GM11168 (cell line): ENCODE data around the gene CLDN2.
"Not testable (repeated sequence)": the region's sequence is repeated elsewhere in the genome, so short reads cannot be mapped to it uniquely, and the experiment has no call there.

Source experiments
- in situ Hi-C: fragments of 300-500 bp; cut with MboI; formaldehyde crosslinking; loops from one replicate; pipeline ENCODE4 v1.12.0; 2022; ENCODE audit warnings: low sequenced_read_pairs; ENCODE audit not compliant: unreplicated experiment

Gene CLDN2, protein sequence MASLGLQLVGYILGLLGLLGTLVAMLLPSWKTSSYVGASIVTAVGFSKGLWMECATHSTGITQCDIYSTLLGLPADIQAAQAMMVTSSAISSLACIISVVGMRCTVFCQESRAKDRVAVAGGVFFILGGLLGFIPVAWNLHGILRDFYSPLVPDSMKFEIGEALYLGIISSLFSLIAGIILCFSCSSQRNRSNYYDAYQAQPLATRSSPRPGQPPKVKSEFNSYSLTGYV

DNA sequence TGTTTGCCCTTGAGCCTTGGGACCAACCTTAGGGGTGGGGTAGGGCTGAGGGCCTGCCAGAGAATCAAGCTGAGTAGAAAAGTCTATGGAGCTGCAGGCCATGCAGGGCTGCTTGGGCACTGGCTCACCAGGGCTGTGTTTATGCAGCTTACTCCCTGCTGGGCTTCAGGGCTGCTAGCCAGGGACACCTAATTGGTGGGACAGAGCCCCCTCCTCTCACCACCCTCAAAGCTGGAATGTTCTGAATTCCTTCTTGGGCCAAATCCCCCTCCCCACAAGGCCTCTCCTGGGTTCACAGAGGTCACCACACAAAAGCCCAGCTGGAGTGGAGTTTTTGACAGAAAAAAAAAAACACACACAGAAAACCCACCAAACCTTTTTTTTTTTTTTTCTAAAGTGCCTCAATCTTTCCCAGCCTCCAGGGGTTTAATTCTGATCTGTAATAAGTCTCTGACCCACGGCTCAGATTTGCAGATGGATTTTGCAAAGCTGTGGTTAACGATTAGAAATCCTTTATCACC, at the start of gene CLDN2:
CLDN2 (plus strand) TSS at position 471 of the 521 bp plus-strand sequence. CDS start 7,827 bp downstream, outside the sequence.
- in situ Hi-C loops: no loop called here

DNA sequence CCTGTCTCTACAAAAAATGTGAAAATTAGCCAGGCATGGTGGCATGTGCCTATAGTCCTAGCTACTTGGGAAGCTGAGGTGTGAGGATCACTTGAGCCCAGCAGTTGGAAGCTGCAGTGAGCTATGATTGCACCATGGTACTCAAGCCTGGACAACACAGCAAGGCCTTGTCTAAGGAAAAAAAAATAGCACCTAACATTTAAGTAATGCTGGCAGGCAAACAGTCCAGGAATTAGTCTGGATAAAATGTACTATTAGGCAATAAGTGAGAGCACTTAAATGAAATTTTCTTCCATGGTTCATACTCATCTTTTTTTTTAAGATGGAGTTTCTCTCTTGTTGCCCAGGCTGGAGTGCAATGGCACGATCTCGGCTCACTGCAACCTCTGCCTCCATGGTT, 47.4 kb upstream of the CLDN2 start:
- in situ Hi-C loops: not testable (repeated sequence)

DNA sequence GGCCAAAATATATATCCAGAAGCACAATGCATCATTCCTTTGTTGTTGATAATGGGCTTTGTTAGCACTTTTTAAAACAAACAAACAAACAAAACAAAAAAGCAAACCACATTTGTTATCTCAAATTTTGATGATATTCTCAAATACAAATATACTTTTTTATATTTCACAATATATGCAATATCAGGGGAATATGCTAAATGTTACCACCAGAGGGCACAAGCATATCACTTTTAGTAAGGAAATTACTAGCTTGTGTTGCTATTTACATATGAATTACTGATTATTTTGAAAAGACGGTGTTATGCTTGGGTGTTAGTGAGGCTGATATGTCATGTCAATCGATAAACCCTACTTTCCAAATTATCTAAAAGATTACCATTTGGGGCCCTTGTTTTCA, 46.1 kb upstream of the CLDN2 start:
- in situ Hi-C loops: no loop called here

DNA sequence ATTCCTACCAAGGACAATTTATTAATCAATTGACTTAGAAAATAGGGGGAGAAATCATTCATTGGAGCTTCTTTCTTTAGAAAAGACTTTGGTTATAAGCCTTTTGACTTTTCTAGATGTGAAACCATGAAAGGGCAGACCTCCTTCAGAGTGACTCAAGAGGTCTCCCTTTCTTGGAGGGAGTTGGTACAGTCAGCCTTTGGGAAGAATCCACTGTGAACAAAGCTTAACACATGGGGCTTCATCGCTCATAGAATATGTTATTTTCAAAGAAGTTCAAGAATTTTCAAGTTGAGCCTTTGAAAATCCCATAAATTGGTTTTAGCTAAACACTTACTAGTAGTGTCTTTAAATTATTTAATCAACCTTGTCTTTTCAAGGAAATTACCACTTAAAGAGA, 45.1 kb upstream of the CLDN2 start:
- in situ Hi-C loops: no loop called here

DNA sequence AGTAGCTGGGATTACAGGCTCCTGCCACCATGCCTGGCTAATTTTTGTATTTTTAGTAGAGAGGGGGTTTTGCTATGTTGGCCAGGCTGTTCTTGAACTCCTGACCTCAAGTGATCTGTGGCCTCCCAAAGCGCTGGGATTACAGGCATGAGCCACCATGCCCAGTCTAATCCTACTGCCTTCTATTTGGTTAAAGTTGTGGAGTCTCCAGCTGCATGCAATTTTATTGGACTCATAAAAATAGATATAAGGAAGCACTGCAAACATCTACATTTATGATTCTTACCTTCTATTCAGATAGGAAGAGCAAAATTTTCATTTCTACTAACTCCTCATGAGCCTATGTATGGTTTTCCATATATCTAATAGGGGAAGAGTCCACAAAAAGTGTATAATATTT, 30.7 kb upstream of the CLDN2 start:
- in situ Hi-C loops: no loop called here

DNA sequence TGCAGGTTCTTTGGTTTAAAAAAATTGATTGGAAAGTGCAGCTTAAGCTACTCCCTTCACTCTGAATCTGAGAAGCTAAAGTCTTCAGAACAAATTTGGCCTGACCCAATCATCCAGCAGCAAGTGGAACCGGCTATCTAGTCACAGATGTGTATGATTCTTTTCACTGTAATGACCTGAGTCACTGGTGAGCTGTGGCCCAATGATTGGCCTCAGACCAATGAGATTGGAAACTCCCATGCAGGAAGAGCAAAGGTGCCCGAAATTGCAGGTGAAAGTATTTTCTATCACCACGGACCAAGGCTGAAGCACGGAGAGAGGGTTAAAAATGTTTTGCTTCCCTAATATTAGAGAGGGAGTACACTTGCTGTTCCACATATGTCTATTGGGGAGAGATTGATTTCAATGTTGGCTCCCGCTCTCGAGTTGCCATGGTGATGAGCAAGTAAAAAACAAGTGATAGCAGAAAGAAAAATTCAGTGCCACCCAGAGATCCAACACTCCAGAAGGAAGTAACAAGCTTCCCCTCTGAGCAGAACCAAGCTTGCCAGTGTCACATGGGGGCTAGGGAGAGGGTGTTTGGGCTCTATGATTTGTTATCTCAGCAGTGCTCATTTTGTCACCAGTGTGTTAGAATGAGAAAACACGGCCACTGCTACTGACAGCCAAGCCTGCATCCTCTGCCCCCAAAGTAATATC, 28.3 kb upstream of the CLDN2 start:
- in situ Hi-C loops: no loop called here

DNA sequence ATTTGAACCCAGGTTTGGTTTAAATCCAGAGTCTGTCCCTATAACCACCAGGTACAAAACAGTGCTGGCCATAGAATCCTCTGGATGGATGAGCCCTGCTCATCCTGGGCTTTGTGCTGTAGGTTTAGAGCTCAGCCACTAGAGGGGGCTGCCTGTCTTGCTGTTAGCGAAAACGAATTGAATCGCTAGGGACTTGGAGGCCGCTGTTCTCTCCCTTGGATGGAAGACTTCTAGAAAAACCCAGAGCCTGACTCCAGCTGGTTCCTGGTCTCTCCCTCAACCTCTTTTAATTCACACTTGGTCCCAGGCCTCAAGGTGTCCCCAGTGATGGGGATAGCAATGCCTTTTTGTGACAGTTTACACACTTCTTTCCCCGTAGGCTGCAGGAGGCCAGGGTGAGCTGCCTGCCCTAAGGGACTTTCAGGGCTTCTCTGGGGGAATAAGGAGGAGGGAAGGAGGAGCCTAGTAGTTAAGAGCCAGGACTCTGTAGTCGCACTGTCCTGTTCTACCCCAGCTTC, 25.8 kb upstream of the CLDN2 start:
- in situ Hi-C loops: no loop called here

DNA sequence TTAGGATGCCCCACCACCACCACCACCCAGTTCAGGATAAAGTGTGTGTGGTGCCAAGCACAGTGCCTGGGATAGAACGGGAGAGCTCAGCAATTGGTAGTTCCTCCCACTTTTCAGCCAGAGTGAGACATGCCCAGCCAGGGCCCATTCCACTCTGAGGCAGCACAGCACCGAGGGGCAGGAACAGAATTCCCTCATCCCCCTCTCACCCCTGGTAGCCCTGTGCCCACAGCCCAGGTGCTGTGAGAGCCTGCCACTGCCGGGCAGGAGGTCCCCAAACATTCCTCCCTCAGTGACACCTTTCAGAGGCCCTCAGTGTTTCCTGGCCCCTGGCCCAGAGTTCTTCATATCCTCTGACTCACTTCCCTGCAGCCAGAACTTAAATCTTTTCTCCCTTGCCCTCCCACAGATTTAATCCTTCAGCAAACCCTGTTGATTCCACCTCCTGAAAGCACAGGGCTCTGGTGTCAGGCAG, 25.2 kb upstream of the CLDN2 start:
- in situ Hi-C loops: no loop called here

DNA sequence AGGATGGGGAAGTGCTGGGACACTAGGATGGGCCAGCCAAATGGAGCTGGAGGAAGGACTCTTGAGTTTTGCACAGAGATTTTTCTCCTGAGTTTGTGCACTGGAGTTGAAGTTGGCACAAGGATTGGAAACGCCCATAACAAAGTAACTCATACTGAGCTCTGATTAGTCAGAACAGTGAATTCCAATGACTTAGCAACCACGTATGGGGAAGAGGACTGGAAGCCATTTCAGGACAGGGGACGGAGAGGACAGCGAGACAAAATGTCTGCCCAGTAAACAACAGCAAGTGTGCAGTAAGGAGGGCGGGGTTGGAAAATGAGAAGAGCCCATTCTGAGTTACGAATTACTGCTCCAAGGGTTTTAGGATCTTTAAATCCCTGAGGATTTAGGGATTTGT, 22.9 kb upstream of the CLDN2 start:
- in situ Hi-C loops: no loop called here

DNA sequence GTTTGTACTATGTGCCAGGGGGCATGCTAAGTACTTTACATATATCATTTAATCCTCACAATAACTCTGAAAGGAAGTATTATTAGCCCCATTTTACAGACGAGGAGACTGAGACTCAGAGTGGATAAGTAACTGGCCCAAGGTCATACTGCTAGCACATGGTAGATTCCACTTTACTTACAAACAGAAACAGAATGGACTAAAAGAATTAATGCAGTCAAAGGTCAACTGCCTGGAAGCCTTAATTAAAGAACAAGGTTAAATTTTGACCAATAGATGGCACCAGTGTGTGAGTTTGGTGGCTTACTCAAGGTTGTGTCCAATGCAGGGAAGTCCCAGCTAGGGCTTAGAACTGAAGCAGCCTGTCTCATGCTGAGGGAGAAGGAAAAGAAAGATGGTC, 21.7 kb upstream of the CLDN2 start:
- in situ Hi-C loops: no loop called here

DNA sequence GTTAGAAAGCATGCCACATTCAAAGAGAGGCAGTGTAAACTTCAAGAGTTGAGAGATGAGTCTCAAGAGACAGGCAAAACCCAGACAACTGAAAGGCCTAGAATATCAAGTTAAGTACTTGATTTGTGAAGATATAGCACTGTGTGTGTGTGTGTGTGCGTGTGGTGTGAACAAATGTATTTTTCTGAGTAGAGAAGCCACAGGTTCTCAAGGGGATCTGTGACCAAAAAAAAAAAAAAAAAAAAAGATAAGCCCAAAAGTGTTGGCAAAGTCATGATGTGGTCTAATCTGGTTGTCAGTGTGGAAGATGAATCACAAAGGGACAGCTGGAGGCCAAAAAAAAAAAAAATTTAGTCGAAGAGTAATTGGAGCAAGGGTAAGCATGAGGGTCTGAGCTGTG, 20.9 kb upstream of the CLDN2 start:
- in situ Hi-C loops: no loop called here

DNA sequence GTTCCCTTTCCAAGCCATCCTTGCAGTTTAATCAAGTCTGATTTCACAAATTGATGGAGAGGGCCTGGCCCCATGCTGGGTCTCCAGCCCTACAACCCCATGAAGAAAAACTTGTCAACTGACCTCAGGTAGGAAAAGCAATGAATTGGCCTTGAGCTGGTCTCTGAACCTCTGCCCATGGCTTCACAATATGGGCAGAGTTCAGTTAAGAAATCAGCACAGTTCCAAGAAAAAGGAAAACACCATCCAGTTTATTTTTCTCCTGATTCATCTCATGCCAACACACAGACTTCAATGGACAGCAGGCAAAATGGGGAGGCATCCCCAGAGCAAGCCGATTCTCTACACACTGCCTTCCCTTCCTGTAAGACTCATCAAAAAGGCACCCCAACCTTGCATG, 20.4 kb upstream of the CLDN2 start:
- in situ Hi-C loops: no loop called here

DNA sequence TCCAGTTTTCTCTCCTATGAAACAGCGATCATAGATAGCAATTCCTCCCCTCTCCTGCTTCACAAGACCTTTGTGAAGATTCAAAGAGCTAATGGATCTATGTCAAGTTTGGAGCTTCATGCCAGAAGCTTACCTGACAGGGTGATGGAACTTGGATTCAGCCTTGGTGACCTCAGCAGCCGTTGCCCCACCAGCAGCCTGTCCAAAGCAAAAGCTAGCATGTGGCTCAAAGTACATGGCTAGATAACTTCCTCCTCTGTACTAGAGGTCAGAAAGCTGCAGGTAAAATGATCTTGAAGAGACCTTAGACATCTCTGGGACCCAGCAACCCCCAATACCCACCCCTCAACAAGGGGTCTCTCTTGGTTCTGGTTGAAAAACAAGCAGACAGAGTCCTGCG, 18.9 kb upstream of the CLDN2 start:
- in situ Hi-C loops: no loop called here

DNA sequence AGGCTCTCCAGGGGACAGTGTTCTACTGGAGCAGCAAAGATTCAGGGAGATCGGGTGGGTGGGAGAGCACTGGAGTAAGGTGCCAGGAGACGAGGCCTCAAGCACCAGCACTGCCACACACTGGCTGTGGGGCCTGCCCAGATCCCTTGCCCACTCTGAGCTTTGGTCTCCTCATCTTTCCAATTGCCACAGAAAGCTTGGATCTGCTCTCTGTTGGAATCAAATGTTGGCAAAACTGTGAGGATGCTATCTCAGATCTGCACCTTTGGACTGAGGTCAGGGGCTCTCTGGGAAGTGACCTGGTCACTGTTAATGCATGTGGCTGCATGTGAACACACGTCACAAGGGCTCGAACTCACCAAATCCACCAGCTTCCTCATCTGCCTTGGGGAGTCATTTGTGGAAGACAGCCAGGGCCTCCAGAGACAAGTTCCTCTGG, 18.4 kb upstream of the CLDN2 start:
- in situ Hi-C loops: no loop called here

DNA sequence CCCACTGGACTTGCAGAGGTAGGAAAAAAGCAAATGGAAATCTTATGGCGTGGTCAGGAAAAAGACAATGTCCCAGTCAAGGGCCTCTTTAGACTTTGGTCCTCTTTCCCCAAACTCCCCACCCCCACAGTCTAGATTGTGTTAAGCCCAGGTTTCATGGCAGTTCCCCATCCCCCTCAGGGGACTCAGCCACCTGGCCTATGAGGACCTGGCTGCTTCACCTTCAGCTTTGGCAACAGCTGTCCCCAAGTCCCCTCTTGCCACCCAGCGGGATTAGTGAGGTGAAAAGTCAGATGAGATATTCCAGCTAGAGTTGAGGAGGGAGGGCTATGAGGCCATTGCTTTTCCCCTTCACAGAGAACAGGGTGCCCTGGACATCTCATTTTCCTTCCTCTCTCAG, 17.5 kb upstream of the CLDN2 start:
- in situ Hi-C loops: no loop called here

DNA sequence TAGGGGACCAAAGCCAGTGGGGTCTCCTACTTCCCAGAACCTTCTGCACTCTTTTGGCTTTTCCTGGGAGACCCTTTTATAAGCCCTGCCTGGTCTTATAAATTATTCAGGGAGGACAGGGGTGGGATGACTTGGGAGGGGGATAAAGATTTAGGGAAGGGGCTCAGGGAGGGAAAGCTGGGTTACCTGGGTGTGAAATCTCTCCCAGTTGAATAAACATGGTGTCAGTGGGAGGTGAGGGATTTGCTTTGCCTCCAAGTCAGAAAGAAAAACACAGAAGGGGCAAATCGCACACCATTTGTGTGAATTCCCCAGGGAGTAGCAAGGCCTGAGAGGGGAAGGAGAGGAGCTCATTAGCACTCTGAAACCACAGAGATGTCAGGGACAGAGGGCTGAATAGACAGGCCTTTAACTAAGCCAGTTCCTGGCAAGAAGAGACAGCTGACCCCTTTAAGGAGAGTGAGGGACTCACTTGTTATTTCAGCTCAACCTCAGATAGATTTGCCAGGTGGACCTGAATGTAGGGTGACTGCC, 16.8 kb upstream of the CLDN2 start, which contains the start of gene RIPPLY1:
RIPPLY1 (minus strand) TSS at position 51 of the 534 bp plus-strand sequence. CDS start 54 bp downstream, outside the sequence.
- in situ Hi-C loops: no loop called here

DNA sequence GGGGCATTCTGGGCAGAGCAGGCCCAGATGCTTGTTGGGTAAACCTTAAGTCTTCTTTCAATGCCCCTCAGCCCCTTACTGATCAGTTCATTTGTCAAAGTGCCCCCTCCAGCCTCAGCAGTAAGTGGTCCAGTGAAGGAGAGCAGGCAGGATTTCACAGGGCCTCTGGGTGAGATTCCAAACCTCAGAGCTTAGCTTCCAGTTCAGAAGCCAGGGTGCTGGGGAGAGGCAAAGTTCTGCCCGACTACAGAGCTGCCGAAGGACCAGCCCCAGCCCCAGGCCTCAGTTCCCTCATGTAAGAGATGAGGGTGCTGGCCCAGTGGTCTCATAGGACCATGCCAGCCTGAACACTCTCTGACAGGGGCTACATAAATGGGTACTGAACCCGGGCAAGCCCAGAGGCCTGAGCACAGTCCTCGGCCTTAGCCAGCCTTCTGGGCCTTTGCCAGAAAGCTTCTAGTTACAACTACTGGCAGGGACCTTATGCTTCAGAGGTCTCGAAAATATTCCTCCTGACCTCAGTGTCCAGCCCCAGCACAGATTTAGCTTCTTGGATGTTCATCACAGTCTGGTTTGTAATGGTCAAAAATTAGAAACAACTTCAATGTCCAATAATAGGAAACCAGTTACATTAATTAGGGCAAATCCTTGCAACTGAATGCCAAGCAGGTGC, 16.2 kb upstream of the CLDN2 start:
- in situ Hi-C loops: no loop called here

DNA sequence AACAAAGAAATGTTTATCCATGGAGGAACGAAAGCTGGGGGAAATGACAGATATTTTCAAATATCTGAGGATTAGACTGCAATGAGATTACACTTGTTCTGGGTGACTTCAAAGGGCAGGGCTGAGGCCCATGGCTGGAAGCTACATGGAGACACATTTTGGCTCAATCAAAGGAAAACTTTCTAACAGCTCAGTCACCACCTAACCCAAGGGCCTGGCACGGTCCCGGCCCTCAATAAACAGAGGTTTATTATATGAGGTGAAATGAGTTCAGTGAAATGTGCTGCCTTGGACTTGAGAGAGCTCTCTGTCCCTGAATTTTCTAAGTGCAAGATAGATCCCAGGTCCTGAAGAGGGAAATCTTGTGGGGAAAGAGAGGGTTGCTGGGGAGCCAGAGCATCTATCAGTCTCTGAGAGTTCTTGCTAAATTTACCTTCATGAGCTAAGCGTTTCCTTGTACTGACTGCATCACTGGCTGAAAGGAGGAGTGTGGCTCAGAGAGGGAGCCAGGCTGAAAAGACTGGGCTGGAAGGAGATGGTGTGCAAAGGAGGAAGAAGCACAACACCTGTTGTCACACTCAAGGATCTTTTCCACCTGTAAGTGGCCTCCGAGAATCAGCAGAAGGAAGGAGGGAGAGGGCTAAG, 15.0 kb upstream of the CLDN2 start:
- in situ Hi-C loops: no loop called here

DNA sequence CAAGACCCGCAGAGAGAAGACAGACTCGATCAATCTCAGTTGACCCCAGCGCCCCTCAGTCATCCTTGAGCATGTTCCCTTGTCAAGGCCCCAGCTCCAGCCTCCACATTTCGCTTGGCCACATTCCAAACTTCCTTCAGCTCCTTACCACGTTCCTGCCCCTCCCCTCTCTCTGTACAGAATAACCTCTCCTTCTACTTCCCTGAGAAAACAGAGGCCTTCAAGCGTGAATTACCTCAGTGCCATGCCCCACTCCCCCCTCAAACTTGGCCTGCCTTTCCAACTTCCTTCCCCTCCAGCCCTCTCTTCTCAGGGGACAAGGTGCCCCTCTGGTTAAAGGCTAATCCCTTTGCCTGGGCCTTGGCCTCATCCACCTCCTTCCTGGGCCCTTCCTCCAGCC, 13.8 kb upstream of the CLDN2 start:
- in situ Hi-C loops: no loop called here

DNA sequence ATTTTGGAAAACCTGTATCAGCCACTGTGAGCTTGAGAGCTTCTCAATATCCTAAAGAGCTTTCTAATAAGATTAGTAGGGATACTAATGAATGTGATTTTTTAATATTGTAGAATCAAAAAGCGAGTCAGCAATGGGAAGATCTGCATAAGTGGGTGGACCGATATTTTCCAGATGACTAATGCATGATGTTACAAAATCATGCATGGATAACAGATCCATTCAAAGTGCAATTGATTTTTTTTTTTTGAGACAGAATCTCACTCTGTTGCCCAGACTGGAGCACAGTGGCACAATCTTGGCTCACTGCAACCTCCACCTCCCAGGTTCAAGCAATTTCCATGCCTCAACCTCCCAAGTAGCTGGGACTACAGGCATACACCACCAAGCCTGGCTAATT, 7.3 kb upstream of the CLDN2 start:
- in situ Hi-C loops: no loop called here
